HG03060 (cell line): Measurements from ENCODE around the gene SNX33.
A peak's percentile ranks its signal among the peaks of the same experiment; 100 is the strongest.
"Not testable (repeated sequence)": the region's sequence is repeated elsewhere in the genome, so short reads cannot be mapped to it uniquely, and the experiment has no call there.

ENCODE experiments used
- ATAC-seq: cut with Tn5 transposase; IDR thresholded peaks from one replicate; pipeline ENCODE4 v1.9.1; 2021; ENCODE audit warnings: low read depth, moderate number of reproducible peaks; ENCODE audit not compliant: unreplicated experiment

The SNX33 gene

GRCh38 chr15:75647370-75648155 lies at the start of gene SNX33:
SNX33 (plus strand) TSS chr15:75647912; CDS start chr15:75649103, 1,191 bp downstream.
- ATAC-seq = no peak

- no peak for ATAC-seq
Observed at GRCh38 chr15:75598361-75598760, 49.4 kb upstream of the SNX33 start.

GRCh38 chr15:75599401-75599800 lies 48.3 kb upstream of the SNX33 start:
- no peak for ATAC-seq

GRCh38 chr15:75606026-75606425 lies 41.7 kb upstream of the SNX33 start:
- no peak for ATAC-seq

- ATAC-seq = no peak
Observed at GRCh38 chr15:75606711-75607699, 40.7 kb upstream of the SNX33 start.

GRCh38 chr15:75616766-75617165 lies 30.9 kb upstream of the SNX33 start:
- no peak for ATAC-seq

GRCh38 chr15:75620058-75620820 lies 27.5 kb upstream of the SNX33 start:
- ATAC-seq = no peak

GRCh38 chr15:75620841-75621391 lies 26.8 kb upstream of the SNX33 start:
- ATAC-seq = no peak

- ATAC-seq = no peak
Observed at GRCh38 chr15:75622505-75622904, 25.2 kb upstream of the SNX33 start.

GRCh38 chr15:75625542-75626347 lies 22.0 kb upstream of the SNX33 start, which contains the start of gene SNUPN:
SNUPN (minus strand) TSS chr15:75625725; CDS start chr15:75621051, 4,674 bp downstream.
- peak; percentile 82 for ATAC-seq

- ATAC-seq = no peak
Observed at GRCh38 chr15:75631935-75632334, 15.8 kb upstream of the SNX33 start.

GRCh38 chr15:75633922-75634321 lies 13.8 kb upstream of the SNX33 start:
- not testable (repeated sequence) for ATAC-seq

GRCh38 chr15:75636026-75636425 lies 11.7 kb upstream of the SNX33 start:
- no peak for ATAC-seq

GRCh38 chr15:75637245-75638009 lies 10.3 kb upstream of the SNX33 start:
- ATAC-seq = no peak

- ATAC-seq = no peak
Observed at GRCh38 chr15:75639191-75639708, 8.5 kb upstream of the SNX33 start.

GRCh38 chr15:75639709-75640482 lies 7.8 kb upstream of the SNX33 start, which contains the start of gene IMP3:
IMP3 (minus strand) TSS chr15:75640224; CDS start chr15:75640168, 56 bp downstream.
- peak; percentile 76 for ATAC-seq

GRCh38 chr15:75640483-75641178 lies 7.1 kb upstream of the SNX33 start:
- ATAC-seq = peak; percentile 11
